Gastroesophageal sphincter (tissue), 3 donors: ENCODE data around the gene GPR78.

ENCODE experiments used
- CTCF ChIP-seq, 4 experiments: fragments of 200-600 bp in 2 of 4; fragments of 450-650 bp in 2 of 4; sonication (generic) in 1 of 4; IDR thresholded peaks; one replicate each; pipeline ENCODE4 v1.5.1; 2017 to 2019; ENCODE audit warnings: antibody characterized with exemption in 4 of 4, mild to moderate bottlenecking in 2 of 4, moderate library complexity in 2 of 4
- POLR2A ChIP-seq, 2 donors: fragments of 450-650 bp; IDR thresholded peaks; one replicate each; pipeline ENCODE4 v1.6.1; 2017; ENCODE audit warnings: antibody characterized with exemption in 2 of 2, mild to moderate bottlenecking in 2 of 2, moderate library complexity in 1 of 2
- POLR2AphosphoS5 ChIP-seq: sonication (generic); formaldehyde crosslinking; IDR thresholded peaks from one replicate; pipeline ENCODE4 v1.6.1; 2017; ENCODE audit warnings: antibody characterized with exemption

- TF ChIP-seq POLR2A (IDR thresholded peaks at IDR 0.05): no peak
- TF ChIP-seq CTCF (IDR thresholded peaks at IDR 0.05): no peak
- TF ChIP-seq POLR2AphosphoS5: no peak
These were observed 32.1 kb upstream of the GPR78 start for GRCh38 chr4:8547912-8548730.
